NCI-H2107 (cell line): ENCODE data around the gene LRRC10B.

Source experiments
- DNase-seq: peaks from one replicate; lab custom pipeline; 2025; lab: John Stamatoyannopoulos, UW

Gene LRRC10B

GRCh38 chr11:61486779-61487178 lies 21.8 kb upstream of the LRRC10B start:
- DNase-seq = no peak

- DNase-seq = no peak
Measured at GRCh38 chr11:61487342-61488025, 21.1 kb upstream of the LRRC10B start.

- no peak for DNase-seq
Measured at GRCh38 chr11:61488651-61489291, 19.8 kb upstream of the LRRC10B start.

GRCh38 chr11:61489833-61490721 lies 18.5 kb upstream of the LRRC10B start:
- no peak for DNase-seq

- no peak for DNase-seq
Measured at GRCh38 chr11:61491736-61492395, 16.7 kb upstream of the LRRC10B start.

- DNase-seq = no peak
Measured at GRCh38 chr11:61494381-61494961, 14.1 kb upstream of the LRRC10B start.

- no peak for DNase-seq
Measured at GRCh38 chr11:61495801-61496601, 12.5 kb upstream of the LRRC10B start.

- no peak for DNase-seq
Measured at GRCh38 chr11:61496602-61497400, 11.7 kb upstream of the LRRC10B start.

GRCh38 chr11:61497473-61497872 lies 11.1 kb upstream of the LRRC10B start:
- no peak for DNase-seq

- no peak for DNase-seq
Measured at GRCh38 chr11:61497876-61498275, 10.7 kb upstream of the LRRC10B start.

GRCh38 chr11:61498767-61499341 lies 9.7 kb upstream of the LRRC10B start:
- DNase-seq = no peak

GRCh38 chr11:61499816-61500491 lies 8.6 kb upstream of the LRRC10B start:
- DNase-seq = no peak

GRCh38 chr11:61502522-61502921 lies 6.0 kb upstream of the LRRC10B start:
- DNase-seq = no peak

- no peak for DNase-seq
Measured at GRCh38 chr11:61503135-61503770, 5.3 kb upstream of the LRRC10B start.

- no peak for DNase-seq
Measured at GRCh38 chr11:61505106-61505505, 3.4 kb upstream of the LRRC10B start.

GRCh38 chr11:61505640-61506155 lies 2.9 kb upstream of the LRRC10B start:
- no peak for DNase-seq

- DNase-seq = no peak
Measured at GRCh38 chr11:61507012-61507768, 1.4 kb upstream of the LRRC10B start.
